Ramos (cell line): ENCODE results near the gene HLA-DMA.
"Not testable (repeated sequence)": the region's sequence is repeated elsewhere in the genome, so short reads cannot be mapped to it uniquely, and the experiment has no call there.

ENCODE experiments used
- in situ Hi-C: fragments of 300-500 bp; cut with MboI; formaldehyde crosslinking; loops from one replicate; pipeline ENCODE4 v1.14.3; 2022; ENCODE audit warnings: low sequenced_read_pairs; ENCODE audit not compliant: unreplicated experiment

Gene HLA-DMA

DNA sequence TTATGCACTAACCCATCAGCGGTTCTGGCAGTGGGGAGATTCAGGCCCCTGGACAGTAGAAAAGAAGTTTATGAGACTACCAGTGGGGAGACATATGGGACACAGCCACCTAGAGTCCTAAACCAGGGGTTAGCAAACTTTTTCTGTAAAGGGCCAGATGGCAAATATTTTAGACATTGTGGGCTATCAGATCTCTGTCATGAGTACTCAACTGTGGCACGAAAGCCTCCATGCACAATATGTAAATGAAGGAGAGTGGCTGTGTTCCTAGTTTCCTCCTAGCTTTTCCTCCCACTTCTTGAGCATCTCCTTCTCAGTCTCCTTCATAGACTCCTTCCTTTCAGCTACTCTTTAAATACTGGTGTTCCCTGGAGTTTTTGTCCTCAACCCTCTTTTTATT, 3.3 kb upstream of the HLA-DMA start:
- in situ Hi-C loops, result no loop called here

- in situ Hi-C loops, result no loop called here
Observed at GRCh38 chr6:32954986-32955802, 2.3 kb upstream of the HLA-DMA start.

GRCh38 chr6:32954267-32954666, 1.4 kb upstream of the HLA-DMA start:
- in situ Hi-C loops, result no loop called here

GRCh38 chr6:32953775-32954174, 878 bp upstream of the HLA-DMA start:
- in situ Hi-C loops, result no loop called here

- in situ Hi-C loops, result no loop called here
Observed at GRCh38 chr6:32950449-32950848, 2.4 kb downstream of the HLA-DMA start.

GRCh38 chr6:32950010-32950409, 2.9 kb downstream of the HLA-DMA start:
- in situ Hi-C loops, result no loop called here

GRCh38 chr6:32949113-32949512, 3.8 kb downstream of the HLA-DMA start:
- in situ Hi-C loops, result no loop called here

DNA sequence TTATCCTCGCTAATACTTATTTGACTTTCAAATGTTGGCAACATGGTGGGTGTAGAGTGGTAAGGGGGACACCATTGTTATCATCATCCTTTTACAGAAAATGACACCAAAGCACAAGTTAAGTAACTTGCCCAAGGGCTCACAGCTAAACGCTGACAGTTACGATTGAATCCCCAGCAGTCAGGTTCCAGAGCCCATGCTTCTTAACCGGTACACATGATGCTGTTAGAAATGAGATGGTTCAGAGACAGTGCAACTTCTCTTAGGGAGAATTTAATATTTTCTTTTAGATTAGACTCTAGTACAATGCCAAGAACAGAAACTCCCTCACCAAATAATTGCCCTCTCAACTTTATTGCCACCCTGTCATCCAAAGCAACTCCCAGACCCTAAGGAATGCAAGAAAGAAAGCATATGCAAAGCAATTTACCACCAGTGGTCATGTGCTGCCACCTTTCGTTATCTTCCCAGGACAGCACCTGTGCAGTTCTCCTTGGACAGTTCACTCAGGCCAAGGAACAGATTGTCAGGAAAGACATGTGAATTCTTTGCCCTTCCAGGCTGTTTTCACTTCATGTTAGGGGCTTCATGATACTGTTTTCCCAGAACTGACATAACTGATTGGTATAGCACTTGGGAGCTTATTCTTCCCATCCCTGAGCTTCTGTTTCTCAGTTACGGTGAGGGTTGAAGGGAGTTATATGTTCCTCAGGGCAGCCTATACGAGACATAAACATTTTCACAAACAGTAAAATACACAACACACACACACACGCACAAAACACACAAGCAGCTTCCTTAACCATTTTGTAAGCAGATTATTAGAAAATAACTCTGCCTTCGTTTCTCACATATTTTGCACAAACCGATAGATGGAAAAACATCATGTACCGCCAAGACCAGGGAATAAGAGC, 5.1 kb downstream of the HLA-DMA start:
- in situ Hi-C loops, result no loop called here

DNA sequence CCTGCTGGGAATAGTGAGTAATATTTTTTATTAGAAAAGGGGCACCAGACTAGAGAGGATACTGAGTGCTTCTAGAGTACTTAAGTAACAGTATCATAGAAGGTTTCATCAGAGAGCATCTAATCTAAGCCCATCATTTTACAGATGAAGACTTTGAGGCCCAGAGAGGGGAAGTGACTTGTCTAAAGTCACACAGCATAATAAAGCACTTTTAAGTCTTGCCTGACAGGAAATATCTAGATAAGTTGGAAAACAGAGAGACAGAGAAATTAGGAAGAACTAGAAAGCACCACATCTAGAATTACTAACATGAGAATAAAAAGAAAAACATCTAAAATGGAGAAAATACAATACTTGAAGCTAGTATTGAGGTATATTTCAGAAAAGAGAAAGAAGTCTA, 6.0 kb downstream of the HLA-DMA start:
- in situ Hi-C loops, result no loop called here

DNA sequence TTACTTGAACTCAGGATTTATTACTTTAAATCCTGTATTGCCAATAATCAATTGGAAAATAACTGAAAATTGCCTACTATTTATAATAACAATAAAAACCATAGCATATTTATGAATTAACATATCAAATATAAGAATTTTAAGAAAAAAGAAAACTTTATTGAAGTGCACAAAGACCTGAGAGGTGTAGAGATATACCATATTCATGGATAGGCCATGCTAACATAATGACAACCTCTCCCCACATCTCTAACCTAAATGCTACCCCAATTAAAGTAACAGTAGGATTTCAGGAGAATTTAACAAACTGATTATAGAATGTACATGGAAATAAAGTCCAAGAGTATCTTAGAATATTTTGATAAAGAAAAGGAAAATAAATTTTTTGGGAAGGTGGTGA, 6.9 kb downstream of the HLA-DMA start:
- in situ Hi-C loops, result no loop called here

DNA sequence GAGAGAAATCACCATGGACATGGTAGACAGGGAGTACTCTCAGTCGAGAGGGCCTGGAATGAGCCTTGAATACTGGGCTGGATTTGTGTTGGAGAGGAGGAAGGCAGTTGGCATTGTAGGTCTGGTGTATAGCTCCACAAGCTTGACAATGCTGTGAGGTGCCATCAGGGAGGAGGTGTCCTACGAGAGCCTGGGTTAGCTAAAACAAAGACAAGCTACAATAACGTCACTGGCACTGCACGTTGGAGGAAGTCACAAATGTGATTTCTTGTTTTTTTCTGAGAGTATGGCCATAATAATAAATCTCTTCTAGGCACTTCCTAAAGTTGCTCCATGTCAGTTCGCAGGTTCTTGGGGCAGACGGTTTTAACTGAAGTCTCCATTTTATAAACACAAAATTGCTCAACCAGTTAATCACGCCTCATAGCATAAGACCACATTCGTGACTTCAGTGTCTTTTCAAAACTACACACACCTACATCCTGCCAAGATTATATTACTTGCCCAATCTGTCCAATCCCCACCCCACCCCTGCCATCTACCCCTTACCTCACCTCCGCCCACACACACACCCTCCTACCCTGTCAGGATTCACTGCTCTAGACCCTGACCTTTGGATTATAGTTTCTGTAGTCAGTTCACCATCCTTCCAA, 7.7 kb downstream of the HLA-DMA start:
- in situ Hi-C loops, result no loop called here

DNA sequence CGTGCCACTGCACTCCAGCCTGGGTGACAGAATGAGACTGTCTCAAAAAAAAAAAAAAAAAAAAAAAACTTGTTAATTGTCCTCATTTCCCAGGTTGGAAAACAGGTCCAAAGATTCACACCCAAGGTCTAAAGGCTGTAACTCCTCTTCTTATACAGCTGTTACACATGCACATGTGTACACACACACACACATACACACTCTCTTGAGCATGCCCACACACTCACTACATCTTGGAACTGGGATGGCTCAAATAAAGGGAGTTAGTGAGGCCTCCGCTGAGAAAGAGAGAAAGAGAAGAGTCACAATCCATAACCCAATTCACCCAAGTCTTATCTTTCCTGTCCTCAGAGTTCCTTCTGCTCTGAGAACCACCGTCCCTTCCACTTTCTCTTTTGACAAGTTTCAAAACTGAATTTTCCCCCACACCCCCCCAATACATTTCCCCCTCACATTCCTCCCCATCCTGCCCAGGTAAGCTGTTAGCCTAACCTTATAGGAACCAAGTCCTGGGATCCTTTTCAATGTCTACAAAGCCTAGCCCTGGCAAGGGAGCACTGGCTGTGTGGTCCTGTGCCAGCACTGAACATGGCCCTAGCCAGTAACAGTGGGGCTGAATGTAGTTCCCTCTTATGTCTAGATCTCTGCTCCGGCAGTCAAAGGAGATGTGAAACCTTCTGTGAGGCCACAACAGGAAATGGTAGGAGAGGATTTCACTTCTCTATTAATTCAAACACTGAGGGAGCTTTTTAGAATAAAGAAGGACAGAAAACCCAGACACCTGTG, 8.8 kb downstream of the HLA-DMA start:
- in situ Hi-C loops, result no loop called here

- in situ Hi-C loops, result not testable (repeated sequence)
Observed at GRCh38 chr6:32942555-32943123, 10.3 kb downstream of the HLA-DMA start.

- in situ Hi-C loops, result no loop called here
Observed at GRCh38 chr6:32941214-32941768, 11.6 kb downstream of the HLA-DMA start.

DNA sequence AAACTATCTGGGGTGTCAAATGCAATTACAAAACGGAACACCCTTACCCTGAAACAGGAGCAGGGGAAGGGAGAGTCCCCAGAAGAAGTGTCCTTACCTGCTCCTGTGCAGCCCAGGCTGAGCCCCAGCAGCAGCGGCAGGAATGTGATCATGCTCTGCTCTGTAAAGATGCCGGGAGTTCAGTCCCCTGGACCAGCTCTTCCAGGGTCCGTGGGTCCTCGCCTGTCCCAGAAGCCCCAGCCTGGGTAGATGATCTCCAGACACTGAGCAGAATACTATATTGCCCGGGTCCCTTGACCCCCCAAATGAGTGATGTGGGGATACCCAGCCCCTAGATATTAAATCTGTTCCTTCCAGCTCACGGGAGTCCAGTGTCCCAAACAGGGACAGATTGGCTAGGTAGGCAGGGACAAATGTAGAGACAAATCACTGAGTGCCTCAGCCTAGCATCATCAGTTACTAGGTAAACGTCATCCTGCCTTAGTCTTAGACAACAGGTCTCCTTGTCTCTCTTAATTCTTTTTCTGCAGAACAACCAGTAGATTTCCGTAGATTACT, 12.2 kb downstream of the HLA-DMA start, which contains the start of gene HLA-DMB:
Gene HLA-DMB (minus strand): TSS at position 373 of the 558 bp plus-strand sequence. CDS start 221 bp downstream, at position 152.
- in situ Hi-C loops, result no loop called here

DNA sequence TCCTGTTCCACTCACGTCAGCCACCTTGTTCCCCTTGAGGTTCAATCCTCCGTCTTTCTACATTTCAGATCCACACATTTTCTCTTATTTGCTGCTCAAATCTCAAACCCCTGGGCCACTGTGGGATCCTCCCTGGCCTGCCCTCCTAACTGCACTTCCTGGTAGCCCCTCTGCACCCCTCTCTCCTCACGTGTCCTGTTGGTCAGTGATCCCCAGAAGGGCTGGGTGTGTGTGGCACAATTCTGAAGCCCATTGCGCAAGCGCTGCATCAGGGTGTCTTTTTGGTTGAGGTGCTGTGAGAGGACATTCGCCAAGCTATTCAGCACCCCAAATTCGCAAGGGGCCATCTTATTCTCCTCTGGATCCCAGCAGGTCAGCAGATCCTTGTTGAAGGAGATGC, 14.4 kb downstream of the HLA-DMA start:
- in situ Hi-C loops, result loop anchor here (5.0 kb wide), 1 partner anchor 51 kb away; no protein-coding TSS in a partner anchor

DNA sequence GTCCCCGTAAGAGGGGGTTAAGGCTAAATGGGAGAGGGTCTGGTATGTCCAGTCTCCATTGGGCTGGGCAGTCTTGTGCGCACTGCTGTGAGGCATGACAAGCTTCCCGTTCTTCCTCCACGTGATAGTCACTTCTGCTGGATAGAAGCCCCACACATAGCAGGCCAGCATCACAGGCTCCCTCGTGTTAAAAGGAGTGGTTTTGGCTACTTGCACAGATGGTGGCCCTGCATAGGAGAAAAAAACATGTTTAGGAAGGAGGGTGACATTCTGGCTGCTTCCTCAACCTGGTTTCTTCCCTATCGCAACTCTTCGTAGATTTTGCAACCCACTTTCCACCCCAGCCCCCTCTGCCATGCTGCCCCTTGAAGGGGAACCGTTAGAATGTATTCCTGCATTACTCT, 15.7 kb downstream of the HLA-DMA start:
- in situ Hi-C loops, result loop anchor here (5.0 kb wide), 1 partner anchor 50 kb away; no protein-coding TSS in a partner anchor

- in situ Hi-C loops, result loop anchor here (5.0 kb wide), 1 partner anchor 49 kb away; no protein-coding TSS in a partner anchor
Observed at GRCh38 chr6:32936239-32937152, 16.4 kb downstream of the HLA-DMA start.
